Measurements from ENCODE around the gene VCAN. TPM values are rescaled to one million over a fixed set of nuclear protein-coding genes. Genes with fewer than 3 reads are reported as not detected.
A peak's percentile ranks its signal among the peaks of the same experiment; 100 is the strongest.

VCAN gene
- total RNA-seq, 1 donor from 2014 or later, result 393 TPM

DNA sequence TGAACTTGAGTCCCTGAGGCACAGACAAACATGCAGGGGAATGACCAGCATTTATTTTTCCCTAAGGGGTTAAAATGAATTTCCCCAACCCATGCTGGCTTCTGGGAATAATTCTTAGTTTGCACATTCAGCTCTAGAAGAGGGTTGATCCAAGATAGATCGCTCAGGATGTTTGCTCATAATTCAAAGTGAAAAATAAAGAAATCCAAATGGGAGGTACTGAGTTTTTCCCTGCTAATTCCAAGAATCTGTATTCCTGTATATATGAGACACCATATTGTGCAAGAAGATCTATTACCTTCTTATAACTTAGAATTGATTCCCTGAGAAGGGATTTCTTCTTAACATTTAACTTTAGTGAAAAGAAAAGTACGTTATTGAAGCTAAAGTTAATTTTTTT lies 96.2 kb downstream of the VCAN start:
- DNase-seq, result no peak

GRCh38 chr5:83568186-83568585 lies 96.6 kb downstream of the VCAN start:
- no peak for DNase-seq

DNA sequence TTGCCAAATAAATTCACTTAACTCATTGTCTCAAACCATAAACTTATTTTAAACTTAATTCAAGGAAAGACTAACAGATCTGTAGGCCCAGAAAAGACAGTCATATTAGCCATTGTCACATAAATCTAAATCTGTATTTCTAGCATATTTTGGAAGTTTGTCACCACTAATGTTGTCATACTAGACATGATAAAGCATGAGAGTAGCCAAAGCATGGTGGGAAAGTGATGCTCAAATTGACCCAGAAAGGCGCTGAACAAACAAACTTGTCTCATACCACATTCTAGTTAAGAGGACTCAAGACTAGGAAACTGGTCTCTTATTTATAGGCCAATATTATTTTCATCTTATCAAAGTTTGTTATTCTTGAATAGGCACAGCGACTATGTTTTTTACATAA lies 99.4 kb downstream of the VCAN start:
- no peak for DNase-seq

DNA sequence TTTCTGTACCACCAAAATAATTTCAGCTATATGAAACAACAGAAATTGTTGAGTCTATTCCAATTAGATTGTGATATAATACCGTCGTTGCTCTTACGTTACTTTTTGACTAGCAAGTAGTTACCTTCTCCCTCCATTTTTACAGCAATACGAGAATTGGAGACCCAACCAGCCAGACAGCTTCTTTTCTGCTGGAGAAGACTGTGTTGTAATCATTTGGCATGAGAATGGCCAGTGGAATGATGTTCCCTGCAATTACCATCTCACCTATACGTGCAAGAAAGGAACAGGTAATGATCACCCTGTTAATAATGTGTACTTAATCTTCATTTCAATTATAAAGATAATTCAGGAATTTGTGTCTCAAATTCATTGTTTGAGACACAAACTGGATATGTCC lies 100.7 kb downstream of the VCAN start:
- DNase-seq, result no peak

DNA sequence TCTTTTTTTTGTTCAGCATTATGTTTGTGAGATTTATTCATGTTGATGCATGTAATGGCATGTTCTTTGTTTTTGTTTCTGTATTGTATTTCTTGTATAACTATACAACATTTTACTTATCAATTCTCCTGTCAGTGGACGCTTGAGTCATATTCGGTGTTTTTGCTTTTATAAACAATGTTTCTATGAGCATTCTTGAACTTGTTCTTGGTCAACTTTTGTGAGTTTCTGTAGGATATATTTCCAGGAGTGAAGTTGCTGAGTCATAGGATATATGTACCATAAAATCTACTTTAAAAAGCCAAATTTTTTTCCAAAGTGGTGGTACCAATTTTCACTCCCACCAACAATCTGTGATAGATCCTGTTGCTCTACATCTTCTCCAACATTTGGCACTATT lies 104.8 kb downstream of the VCAN start:
- no peak for DNase-seq

DNA sequence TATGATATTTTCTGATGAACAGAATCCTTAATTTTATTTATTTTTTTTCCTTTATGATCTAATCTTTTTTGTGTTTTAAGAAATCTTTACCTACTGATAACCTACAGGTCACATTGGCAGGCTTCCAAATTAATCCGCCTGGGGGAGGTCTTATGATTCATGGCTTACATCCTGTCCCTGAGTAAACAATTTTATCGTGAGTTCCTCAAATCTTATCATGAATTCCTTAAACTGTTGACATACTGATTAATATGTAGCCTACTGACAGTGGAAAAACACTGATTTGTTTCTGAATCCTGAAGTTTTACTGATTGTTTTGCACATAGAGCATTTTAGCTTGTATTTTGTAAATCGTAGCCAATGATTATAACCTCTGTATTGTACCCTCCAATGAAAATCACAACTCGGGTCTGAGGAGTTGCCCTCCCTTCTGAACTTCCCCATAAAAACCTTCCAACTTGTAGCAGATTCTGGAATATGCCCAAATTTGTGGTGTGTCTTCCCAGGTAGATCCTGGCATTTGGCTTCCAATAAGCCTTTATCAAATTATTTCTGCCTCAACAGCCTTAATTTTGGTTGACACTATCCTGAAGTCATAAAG lies 105.6 kb downstream of the VCAN start:
- DNase-seq, result no peak

- DNase-seq, result no peak
These were observed 112.3 kb downstream of the VCAN start for GRCh38 chr5:83583859-83584258.

GRCh38 chr5:83586874-83587776 lies 115.6 kb downstream of the VCAN start:
- DNase-seq, result no peak

GRCh38 chr5:83589786-83590185 lies 118.2 kb downstream of the VCAN start:
- no peak for DNase-seq

- DNase-seq, result no peak
These were observed 119.4 kb downstream of the VCAN start for GRCh38 chr5:83590966-83591365.

DNA sequence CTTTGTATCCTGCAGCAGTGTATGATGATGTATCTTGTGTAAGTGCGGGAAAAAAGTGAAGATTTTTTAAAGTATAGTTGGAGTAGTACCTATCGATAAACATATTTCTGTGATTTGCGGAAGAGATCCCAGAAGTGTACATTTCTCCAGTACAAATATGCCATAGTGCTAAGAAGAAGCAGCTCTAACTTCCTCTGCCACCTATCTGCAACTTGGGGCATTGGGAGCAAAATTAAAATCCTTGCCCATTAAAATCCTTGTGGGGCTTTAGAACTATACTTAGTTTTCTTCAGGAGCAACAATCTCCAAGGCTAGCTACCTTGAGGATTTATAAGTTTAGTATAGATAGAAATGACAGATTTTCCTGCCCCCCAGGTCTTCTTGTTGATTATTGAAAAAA lies 123.7 kb downstream of the VCAN start:
- no peak for DNase-seq

- peak; percentile 56 for DNase-seq
These were observed 136.6 kb downstream of the VCAN start for GRCh38 chr5:83608122-83608521.

DNA sequence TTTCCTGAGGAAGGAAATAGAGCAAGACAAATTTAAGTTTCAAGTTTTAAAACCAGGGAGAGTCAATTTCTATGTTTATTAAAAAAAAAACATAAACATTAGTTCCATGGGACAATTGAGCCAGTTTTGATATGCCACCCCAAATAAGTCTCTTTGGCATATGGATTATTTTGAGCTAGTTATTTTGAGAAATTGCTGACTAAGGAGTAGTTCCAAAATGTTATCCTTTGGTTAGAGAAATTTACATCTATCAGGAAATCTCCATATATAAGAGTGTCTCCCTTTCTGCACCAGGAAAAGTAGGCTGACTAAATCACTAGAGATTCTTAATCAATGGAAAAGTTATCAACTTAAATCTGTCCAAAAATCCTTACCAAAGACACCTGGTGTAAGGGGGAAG lies 143.3 kb downstream of the VCAN start:
- no peak for DNase-seq

DNA sequence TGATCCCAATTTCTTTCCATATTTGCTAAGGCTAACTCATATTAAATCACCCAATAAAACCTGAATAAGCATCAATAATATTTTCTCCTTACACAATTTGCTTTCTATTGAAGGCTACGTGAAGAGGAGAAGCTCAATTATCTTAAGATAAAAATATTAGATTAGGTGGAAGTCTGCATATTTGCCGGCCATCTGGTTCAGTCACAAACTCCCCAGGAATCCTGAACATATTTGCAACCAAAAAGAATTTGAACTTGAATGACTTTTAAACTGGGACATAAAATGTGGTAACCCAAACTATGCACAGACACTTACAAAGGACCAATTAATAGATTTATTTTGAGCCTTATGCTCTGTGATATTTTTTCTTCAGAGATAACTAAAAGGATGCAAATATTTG lies 156.8 kb downstream of the VCAN start:
- DNase-seq, result no peak

Other genes with a start within 250 kb of the VCAN start
- gene HAPLN1, start 249.1 kb downstream of the VCAN start, total RNA-seq, result 1.6 TPM